Measurements from ENCODE around the gene TRANK1. TPM values are rescaled to one million over a fixed set of nuclear protein-coding genes. Genes with fewer than 3 reads are reported as not detected.
"Not testable (repeated sequence)": the region's sequence is repeated elsewhere in the genome, so short reads cannot be mapped to it uniquely, and the experiment has no call there.

TRANK1 gene
- total RNA-seq, 1 experiment from 2014 or later, result 0.62 TPM

- no peak overlapping the region for H3K4me3 ChIP-seq (ENCODE audit: insufficient read depth, low read depth, low read length)
- no peak for DNase-seq
- no peaks in the 10 kb centered on the region for H3K27me3 ChIP-seq (ENCODE audit: control insufficient read depth, insufficient read depth, low read length)
- no peaks in the 10 kb centered on the region for H3K36me3 ChIP-seq (replicated peaks; ENCODE audit: control insufficient read depth, insufficient read depth, low read length)
These were observed 20.6 kb upstream of the TRANK1 start for GRCh38 chr3:36965440-36965839.

DNA sequence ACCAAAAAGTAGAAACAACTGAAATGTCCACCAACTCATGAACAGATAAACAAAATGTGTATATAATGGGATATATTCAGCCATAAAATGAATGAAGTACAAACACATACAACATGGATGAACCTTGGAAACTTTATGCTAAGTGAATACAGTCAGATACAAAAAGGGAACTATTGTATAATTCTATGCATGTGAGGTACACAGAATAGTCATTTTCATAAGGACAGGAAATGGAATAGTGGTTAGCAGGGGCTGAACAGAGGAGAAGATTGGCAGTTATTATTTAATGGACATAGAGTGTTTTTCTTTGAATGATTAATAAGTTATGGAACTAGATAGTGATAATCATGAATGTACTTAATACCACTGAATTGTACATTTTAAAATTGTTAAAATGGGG, 20.0 kb upstream of the TRANK1 start:
- Histone ChIP-seq H3K4me3 (ENCODE audit: insufficient read depth, low read depth, low read length) (no peak overlapping the region), H3K36me3 (replicated peaks; ENCODE audit: control insufficient read depth, insufficient read depth, low read length) (no peaks in the 10 kb centered on the region), H3K27me3 (ENCODE audit: control insufficient read depth, insufficient read depth, low read length) (no peaks in the 10 kb centered on the region)
- no peak for DNase-seq

- H3K36me3 ChIP-seq (replicated peaks; ENCODE audit: control insufficient read depth, insufficient read depth, low read length), result no peaks in the 10 kb centered on the region
These were observed 19.5 kb upstream of the TRANK1 start for GRCh38 chr3:36964331-36964730.

GRCh38 chr3:36963008-36963407, 18.2 kb upstream of the TRANK1 start:
- not testable (repeated sequence) for DNase-seq; H3K4me3 ChIP-seq (ENCODE audit: insufficient read depth, low read depth, low read length); H3K36me3 ChIP-seq (replicated peaks; ENCODE audit: control insufficient read depth, insufficient read depth, low read length); H3K27me3 ChIP-seq (ENCODE audit: control insufficient read depth, insufficient read depth, low read length)

More at GRCh38 chr3:36964331-36964730, 19.5 kb upstream of the TRANK1 start:
- no peak overlapping the region for H3K4me3 ChIP-seq (ENCODE audit: insufficient read depth, low read depth, low read length)
- DNase-seq, result no peak
- no peaks in the 10 kb centered on the region for H3K27me3 ChIP-seq (ENCODE audit: control insufficient read depth, insufficient read depth, low read length)

GRCh38 chr3:36960502-36960901, 15.6 kb upstream of the TRANK1 start:
- H3K36me3 ChIP-seq (replicated peaks; ENCODE audit: control insufficient read depth, insufficient read depth, low read length), result no peaks in the 10 kb centered on the region
- no peaks in the 10 kb centered on the region for H3K27me3 ChIP-seq (ENCODE audit: control insufficient read depth, insufficient read depth, low read length)
- H3K4me3 ChIP-seq (ENCODE audit: insufficient read depth, low read depth, low read length), result no peak overlapping the region
- DNase-seq, result no peak

DNA sequence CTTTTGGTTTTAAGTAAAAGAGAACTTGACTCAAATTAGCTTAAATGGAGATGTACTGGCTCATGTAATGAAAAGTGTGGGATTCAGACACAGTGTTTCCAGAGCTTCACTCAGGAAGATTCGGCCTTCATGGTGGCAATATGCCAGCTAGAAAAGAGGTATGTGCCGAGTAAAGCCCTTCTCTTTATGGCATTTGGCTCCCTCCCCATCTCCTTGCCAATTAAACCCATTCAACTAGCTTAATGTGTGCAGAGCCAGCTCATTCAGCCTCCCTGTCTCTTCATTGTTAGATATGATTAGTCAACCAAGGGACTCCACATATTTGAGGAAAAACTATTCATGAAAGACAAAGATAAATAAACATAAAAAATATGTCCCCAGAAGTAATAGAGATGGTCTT, 15.0 kb upstream of the TRANK1 start:
- Histone ChIP-seq H3K27me3 (ENCODE audit: control insufficient read depth, insufficient read depth, low read length) (no peaks in the 10 kb centered on the region), H3K36me3 (replicated peaks; ENCODE audit: control insufficient read depth, insufficient read depth, low read length) (no peaks in the 10 kb centered on the region), H3K4me3 (ENCODE audit: insufficient read depth, low read depth, low read length) (no peak overlapping the region)
- no peak for DNase-seq

GRCh38 chr3:36957862-36958686, 13.2 kb upstream of the TRANK1 start:
- Histone ChIP-seq H3K4me3 (ENCODE audit: insufficient read depth, low read depth, low read length) (no peak overlapping the region), H3K36me3 (replicated peaks; ENCODE audit: control insufficient read depth, insufficient read depth, low read length) (no peaks in the 10 kb centered on the region), H3K27me3 (ENCODE audit: control insufficient read depth, insufficient read depth, low read length) (no peaks in the 10 kb centered on the region)
- no peak for DNase-seq

- Histone ChIP-seq H3K27me3 (ENCODE audit: control insufficient read depth, insufficient read depth, low read length) (no peaks in the 10 kb centered on the region), H3K4me3 (ENCODE audit: insufficient read depth, low read depth, low read length) (no peak overlapping the region), H3K36me3 (replicated peaks; ENCODE audit: control insufficient read depth, insufficient read depth, low read length) (no peaks in the 10 kb centered on the region)
- peak; percentile 55 for DNase-seq
These were observed 12.2 kb upstream of the TRANK1 start for GRCh38 chr3:36957063-36957462.

GRCh38 chr3:36956155-36956554, 11.3 kb upstream of the TRANK1 start:
- DNase-seq, result no peak
- Histone ChIP-seq H3K27me3 (ENCODE audit: control insufficient read depth, insufficient read depth, low read length) (no peaks in the 10 kb centered on the region), H3K4me3 (ENCODE audit: insufficient read depth, low read depth, low read length) (no peak overlapping the region), H3K36me3 (replicated peaks; ENCODE audit: control insufficient read depth, insufficient read depth, low read length) (no peaks in the 10 kb centered on the region)

- no peaks in the 10 kb centered on the region for H3K36me3 ChIP-seq (replicated peaks; ENCODE audit: control insufficient read depth, insufficient read depth, low read length)
- no peaks in the 10 kb centered on the region for H3K27me3 ChIP-seq (ENCODE audit: control insufficient read depth, insufficient read depth, low read length)
- no peak overlapping the region for H3K4me3 ChIP-seq (ENCODE audit: insufficient read depth, low read depth, low read length)
- no peak for DNase-seq
These were observed 9.7 kb upstream of the TRANK1 start for GRCh38 chr3:36954452-36955134.

DNA sequence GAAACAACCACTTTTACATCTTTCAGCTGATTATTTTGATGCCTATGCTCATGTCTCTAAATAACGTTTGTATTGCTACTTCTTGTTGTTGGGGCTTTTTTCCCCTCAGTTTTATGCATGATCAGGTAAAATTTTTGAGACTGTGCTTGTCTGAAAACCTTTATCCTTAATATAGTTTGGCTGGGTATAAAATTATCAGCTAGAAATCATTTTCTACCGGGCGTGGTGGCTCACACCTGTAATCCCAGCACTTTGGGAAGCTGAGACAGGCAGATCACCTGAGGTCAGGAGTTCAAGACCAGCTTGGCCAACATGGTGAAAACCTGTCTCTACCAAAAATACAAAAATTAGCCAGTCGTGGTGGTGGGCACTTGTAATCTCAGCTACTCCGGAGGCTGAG, 3.0 kb upstream of the TRANK1 start:
- peaks cover 29% of the 10 kb centered on the region for H3K27me3 ChIP-seq (ENCODE audit: control insufficient read depth, insufficient read depth, low read length)
- H3K4me3 ChIP-seq (ENCODE audit: insufficient read depth, low read depth, low read length); H3K36me3 ChIP-seq (replicated peaks; ENCODE audit: control insufficient read depth, insufficient read depth, low read length); DNase-seq: not testable (repeated sequence)

GRCh38 chr3:36945333-36945980, 603 bp upstream of the TRANK1 start:
- no peak for DNase-seq
- peak overlapping the region; percentile 63 for H3K4me3 ChIP-seq (ENCODE audit: insufficient read depth, low read depth, low read length)
- H3K27me3 ChIP-seq (ENCODE audit: control insufficient read depth, insufficient read depth, low read length), result peaks cover 31% of the 10 kb centered on the region
- H3K36me3 ChIP-seq (replicated peaks; ENCODE audit: control insufficient read depth, insufficient read depth, low read length), result no peaks in the 10 kb centered on the region

DNA sequence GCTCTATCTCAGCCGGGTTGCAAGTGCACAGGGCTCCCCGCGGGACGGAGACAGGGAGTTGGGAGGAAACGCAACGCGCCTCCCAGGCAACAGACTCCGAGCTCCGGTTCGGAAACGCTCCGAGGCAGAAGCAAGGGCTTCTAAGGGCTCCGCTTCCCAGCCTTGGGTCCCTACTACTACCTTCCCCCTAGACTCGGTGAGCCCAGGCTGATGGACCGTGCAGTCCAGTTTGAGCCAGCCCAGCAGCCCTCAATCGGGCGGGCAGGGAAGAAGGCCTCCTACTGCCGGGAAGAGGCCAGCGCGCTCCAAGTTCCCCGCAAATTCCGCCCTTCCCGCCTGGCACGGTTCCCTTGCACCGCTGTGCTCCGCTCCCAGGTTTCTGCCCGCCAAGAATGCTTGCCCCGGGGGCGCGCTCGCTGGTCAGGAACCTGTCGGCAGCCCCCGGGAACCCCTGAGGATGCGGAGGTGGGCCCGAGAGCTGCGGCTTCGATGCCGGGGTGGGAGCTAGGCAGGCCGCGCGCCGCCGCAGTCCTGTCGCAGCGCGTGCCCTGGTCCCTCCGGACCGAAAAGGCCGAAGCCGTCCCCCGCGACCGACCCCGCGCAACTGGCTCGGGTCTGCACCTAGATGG, 728 bp downstream of the TRANK1 start:
- Histone ChIP-seq H3K27me3 (ENCODE audit: control insufficient read depth, insufficient read depth, low read length) (peaks cover 31% of the 10 kb centered on the region), H3K36me3 (replicated peaks; ENCODE audit: control insufficient read depth, insufficient read depth, low read length) (no peaks in the 10 kb centered on the region), H3K4me3 (ENCODE audit: insufficient read depth, low read depth, low read length) (peak overlapping the region; percentile 63)
- peak; percentile 87 for DNase-seq

GRCh38 chr3:36943601-36944000, 1.3 kb downstream of the TRANK1 start:
- Histone ChIP-seq H3K27me3 (ENCODE audit: control insufficient read depth, insufficient read depth, low read length) (peaks cover 31% of the 10 kb centered on the region), H3K36me3 (replicated peaks; ENCODE audit: control insufficient read depth, insufficient read depth, low read length) (no peaks in the 10 kb centered on the region), H3K4me3 (ENCODE audit: insufficient read depth, low read depth, low read length) (peak overlapping the region; percentile 63)
- peak; percentile 57 for DNase-seq

Measured in H7 (cell line).